PFSK-1 (cell line): Measurements from ENCODE around the gene FURIN.

Experiments used
- FOXP2 ChIP-seq: optimal IDR thresholded peaks from 2 replicates; pipeline ENCODE3; 2011; ENCODE audit warnings: borderline replicate concordance, control low read depth, inconsistent platforms; ENCODE audit not compliant: insufficient read depth; ENCODE audit errors: extremely low read length, extremely low read depth
- POLR2AphosphoS5 ChIP-seq: IDR thresholded peaks from 2 replicates; pipeline ENCODE4 v1.6.1; 2012; ENCODE audit warnings: low read depth, mild to moderate bottlenecking, control low read depth, low read length, moderate library complexity
- REST ChIP-seq, 2 experiments: IDR thresholded peaks; 2 replicates each; pipeline versions ENCODE4 v1.6.1 to v1.8.0; 2011 to 2012; ENCODE audit warnings: low read depth in 2 of 2, low read length in 2 of 2, control low read depth in 1 of 2, inconsistent platforms in 1 of 2, mild to moderate bottlenecking in 1 of 2, moderate library complexity in 1 of 2; ENCODE audit not compliant: insufficient read depth in 1 of 2
- SIN3A ChIP-seq: IDR thresholded peaks from 2 replicates; pipeline ENCODE4 v1.6.1; 2012; ENCODE audit warnings: mild to moderate bottlenecking, low read length, moderate library complexity, borderline replicate concordance; ENCODE audit not compliant: insufficient read depth
- TAF1 ChIP-seq: IDR thresholded peaks from 2 replicates; pipeline ENCODE4 v1.6.1; 2012; ENCODE audit warnings: low read length, control low read depth, borderline replicate concordance; ENCODE audit not compliant: insufficient read depth

The FURIN gene

DNA sequence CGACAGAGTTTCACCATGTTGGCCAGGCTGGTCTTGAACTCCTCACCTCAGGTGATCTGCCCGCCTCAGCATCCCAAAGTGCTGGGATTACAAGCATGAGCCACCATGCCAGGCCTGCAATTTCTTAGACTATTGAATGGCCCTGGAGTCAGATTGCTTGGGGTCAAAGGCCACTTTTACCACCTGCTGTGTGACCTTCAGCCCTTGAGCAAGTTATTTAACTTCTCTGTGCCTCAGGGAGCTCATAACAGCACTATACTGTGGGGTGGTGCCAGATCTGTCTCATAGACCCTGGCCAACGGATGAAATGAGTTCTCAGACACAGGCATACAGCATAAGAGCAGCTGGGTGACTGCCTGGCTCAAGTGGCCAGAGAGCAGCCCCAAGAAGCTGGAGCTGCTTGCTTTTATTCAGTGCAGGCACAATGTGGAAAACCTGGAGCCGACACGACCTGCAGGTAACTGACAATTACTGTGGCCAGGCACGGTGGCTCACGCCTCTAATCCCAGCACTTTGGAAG lies 44.9 kb upstream of the FURIN start:
- no peak for TF ChIP-seq FOXP2
- TF ChIP-seq TAF1, result no peak
- TF ChIP-seq REST (IDR thresholded peaks at IDR 0.05; ENCODE audit: insufficient read depth in 1 of 2, low read depth in 2 of 2, low read length in 2 of 2), result no peak
- TF ChIP-seq POLR2AphosphoS5, result no peak
- no peak for TF ChIP-seq SIN3A

GRCh38 chr15:90826886-90827435 lies 41.4 kb upstream of the FURIN start:
- TF ChIP-seq FOXP2 (no peak), SIN3A (no peak), POLR2AphosphoS5 (no peak), REST (IDR thresholded peaks at IDR 0.05; ENCODE audit: insufficient read depth in 1 of 2, low read depth in 2 of 2, low read length in 2 of 2) (no peak), TAF1 (no peak)

DNA sequence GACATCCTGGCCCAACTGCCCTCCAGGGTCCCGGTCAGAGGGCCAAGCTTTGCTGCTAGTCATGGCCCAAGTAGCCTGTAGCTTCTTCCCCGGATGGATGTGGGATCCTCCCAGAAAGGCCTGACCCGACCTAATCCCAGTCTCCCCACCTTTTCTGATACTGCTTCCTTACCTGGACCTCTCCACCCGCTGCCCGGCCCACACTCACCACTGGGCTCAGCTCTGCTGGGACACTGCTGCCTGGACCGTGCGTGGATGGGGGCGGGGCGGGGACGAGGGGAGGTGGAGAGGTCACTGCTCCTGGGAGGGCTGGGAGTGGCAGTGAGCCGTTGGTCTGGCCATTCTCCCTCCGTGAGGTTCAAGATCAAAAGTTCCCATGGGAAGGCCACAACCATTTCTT lies 40.3 kb upstream of the FURIN start:
- TF ChIP-seq REST (IDR thresholded peaks at IDR 0.05; ENCODE audit: insufficient read depth in 1 of 2, low read depth in 2 of 2, low read length in 2 of 2), result no peak
- no peak for TF ChIP-seq SIN3A
- no peak for TF ChIP-seq POLR2AphosphoS5
- TF ChIP-seq TAF1, result no peak
- no peak for TF ChIP-seq FOXP2

DNA sequence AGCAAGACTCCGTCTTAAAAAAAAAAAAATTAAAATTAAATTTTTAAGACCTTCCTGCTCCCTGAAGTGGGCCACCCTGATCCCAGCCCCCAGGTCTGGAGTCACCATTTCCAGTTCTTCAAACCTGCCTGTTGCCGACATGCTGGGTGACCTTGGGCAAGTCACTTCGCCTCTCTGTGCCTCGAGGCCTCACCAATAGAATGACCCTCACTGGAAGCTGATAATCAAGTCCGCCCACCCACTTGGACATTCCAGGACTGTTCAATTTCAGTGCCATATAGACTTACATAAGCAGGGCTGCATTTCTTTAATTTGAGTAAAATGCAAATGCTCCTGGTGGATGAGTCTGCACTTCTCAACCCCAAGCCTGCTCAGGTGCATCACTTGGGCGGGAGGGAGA lies 39.3 kb upstream of the FURIN start:
- TF ChIP-seq FOXP2 (no peak), POLR2AphosphoS5 (no peak), REST (IDR thresholded peaks at IDR 0.05; ENCODE audit: insufficient read depth in 1 of 2, low read depth in 2 of 2, low read length in 2 of 2) (no peak), SIN3A (no peak), TAF1 (no peak)

DNA sequence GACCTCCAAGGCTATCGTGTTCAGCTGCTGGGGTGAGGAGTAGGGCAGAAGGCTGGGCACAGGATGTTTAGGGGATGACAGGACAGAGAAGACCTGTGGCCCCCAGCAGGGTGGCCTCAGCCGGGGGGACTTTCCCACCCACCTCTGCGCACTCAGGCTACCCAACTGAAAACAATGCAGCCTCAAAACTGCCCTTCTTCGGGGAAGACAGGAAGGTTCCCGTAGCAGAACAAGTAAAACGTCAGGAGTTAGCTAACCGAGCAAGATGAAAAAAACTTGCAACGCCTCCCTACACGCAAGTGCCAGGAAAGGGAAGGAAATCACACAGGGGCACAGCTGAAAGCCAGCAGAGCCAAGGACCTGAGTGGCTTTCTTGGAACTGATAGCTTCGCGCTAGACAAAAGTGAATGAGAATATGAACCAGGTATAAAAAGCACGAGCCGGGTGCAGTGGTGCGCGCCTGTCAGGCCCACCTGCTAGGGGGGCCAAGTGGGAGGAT lies 38.4 kb upstream of the FURIN start:
- TF ChIP-seq TAF1, result no peak
- no peak for TF ChIP-seq SIN3A
- no peak for TF ChIP-seq POLR2AphosphoS5
- no peak for TF ChIP-seq REST (IDR thresholded peaks at IDR 0.05; ENCODE audit: insufficient read depth in 1 of 2, low read depth in 2 of 2, low read length in 2 of 2)
- no peak for TF ChIP-seq FOXP2
